ENCODE results near the gene IGSF21.

Gene IGSF21

GRCh38 chr1:18097206-18097605 lies 10.4 kb upstream of the IGSF21 start:
- no peak for DNase-seq

GRCh38 chr1:18099026-18099425 lies 8.6 kb upstream of the IGSF21 start:
- DNase-seq = no peak

- DNase-seq = no peak
Observed at GRCh38 chr1:18100060-18100459, 7.5 kb upstream of the IGSF21 start.

- peak in 1 of 2 donors; percentile 35 for DNase-seq
Observed at GRCh38 chr1:18100491-18101063, 7.0 kb upstream of the IGSF21 start.

DNA sequence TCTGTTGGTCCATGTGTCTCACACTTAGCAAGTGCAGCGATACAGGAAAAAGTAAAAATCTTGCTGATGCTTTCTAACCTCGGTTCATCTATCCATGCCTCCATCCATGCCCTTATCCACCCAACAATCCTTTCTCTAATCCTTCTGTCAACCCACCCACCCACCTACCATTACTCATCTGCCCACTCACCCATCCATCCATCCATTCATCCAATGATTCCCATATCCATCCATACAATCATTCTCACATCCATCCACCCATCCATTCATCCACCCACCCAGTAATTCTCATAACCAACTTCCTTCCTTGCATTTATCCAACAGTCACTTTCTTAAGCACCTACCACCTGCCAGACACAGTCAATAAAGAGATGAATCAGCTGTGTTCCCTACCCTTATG lies 6.1 kb upstream of the IGSF21 start:
- DNase-seq = no peak

DNA sequence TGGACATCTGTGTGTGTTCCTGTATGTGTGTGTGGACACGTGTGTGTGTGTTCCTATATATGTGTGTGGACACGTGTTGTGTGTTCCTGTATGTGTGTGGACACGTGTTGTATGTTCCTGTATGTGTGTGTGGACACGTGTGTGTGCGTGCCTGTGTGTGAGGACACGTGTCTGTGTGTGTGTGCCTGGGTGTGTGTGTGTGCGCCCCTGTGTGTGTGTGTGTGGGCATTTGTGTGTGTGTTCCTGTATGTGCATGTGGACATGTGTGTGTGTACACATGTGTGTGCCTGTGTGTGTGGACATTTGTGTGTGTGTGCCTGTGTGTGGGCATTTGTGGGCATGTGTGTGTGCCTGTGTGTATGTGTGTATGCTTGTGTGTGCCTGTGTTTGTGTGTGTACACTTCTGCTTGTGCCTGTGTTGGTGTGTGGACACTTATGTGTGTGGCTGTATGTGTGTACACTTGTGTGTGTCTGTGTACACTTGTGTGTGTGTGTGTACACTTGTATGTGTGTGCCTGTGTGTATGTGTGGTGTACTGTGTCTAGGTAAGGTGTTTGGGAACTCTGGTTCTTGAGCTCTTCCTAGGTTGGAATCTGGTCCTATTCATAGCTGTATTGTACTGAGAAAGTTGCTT lies 3.7 kb upstream of the IGSF21 start:
- DNase-seq = no peak

DNA sequence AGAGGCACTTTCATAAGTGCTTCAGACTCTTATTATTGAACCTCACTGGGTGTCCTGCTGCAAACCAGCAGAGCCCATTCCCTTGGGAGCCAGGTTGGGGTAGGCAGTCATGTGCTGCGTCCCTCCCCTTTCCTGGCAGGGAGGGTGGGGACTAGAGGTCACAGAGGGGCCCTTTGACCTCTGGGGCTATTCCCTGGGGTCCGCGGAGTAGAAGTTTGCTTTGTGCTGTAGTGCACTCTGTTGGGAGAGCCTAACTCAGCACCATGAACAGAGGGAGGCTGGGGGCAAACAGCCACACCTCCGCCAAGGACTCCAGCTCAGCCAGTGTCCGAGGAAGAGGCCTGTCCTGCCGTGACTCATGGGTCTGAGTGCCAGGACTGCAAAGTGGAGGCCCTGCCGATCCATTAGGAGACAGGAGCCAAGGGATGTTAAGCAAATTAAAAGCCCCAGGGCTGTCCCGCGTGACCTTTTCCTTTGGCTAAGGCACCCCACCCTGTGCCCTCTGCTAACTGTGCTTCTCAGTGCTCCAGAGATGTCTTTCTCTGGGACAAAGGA lies 3.0 kb upstream of the IGSF21 start:
- DNase-seq = no peak

- no peak for DNase-seq
Observed at GRCh38 chr1:18105196-18105595, 2.4 kb upstream of the IGSF21 start.

DNA sequence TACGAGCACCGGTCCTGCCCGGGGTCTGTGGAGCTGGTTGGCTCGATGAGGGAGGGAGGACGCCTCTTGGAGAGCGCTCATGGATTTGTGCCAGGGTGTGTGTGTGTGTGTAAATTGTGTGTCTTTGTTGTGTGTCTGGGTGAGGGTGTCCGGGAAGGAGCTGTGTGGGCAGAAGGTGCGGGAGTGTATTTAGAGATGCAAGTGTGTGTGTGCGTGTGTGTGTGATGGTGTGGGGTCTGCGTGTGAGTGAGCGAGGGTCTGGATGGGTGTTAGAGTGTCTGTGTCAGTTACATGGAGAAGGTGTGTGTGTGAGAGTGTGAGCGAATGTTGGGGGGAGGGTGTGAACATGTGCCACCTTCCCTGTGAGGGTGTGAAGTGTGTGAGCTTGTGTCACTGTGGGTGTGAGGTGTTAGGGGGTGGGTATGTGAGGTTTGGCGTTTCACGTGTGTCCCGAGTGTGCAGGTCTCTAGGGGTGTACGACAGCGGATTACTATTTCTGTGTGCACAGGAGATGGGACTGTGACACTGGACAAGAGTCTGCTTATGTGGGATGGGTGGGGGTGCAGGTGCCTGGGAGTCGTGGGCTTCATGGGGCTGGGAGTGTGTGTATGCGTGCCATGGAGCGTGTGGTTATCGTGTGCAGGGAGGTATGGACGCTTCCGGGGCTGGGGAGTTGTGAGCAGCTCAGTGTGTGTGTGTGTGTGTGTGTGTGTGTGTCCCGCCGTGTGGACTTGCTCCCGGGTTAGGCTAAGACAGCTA lies 880 bp downstream of the IGSF21 start:
- no peak for DNase-seq

GRCh38 chr1:18109058-18109755 lies 1.6 kb downstream of the IGSF21 start:
- peak in 1 of 2 donors; percentile 23 for DNase-seq

DNA sequence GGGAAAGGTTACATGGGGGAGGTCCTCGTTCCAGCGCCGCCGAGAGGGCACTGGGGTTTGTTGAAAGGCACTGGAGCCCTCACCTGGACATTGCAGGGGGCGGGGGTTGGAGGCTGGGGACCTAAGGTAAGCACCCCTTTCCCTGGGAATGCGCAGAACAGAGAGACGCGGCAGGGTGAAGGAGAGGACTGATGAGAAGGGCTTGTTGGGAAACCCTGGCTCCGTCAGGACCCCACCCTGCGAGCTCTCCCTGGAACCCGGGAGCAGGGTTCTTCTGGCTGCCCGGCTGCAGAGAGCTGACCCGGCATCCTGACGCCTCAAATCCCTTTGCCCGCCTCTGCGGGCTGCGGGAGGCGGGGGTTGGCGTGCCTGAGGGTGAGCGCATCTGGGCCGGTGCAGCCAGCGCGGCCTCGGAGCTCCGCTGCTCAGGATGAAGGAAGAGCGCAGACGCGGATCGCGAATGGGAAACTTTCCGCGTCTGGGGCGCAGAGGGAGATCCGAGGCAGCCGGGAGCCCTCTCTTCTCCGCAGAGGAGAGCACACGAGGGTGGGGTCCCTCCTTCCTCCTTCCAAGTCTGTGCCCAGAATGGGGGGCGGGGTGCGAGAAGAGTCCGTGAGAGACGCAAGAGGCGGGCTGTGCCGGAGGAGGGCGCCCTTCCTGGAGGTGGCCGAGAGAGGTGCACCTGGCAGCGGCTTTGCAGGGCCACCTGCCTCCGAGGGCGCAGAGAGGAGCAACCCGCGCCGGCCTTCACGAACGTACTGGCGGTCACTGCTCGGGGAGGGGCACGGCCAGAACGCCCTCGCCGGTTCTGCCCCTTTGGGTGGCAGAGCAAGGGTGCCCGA lies 2.4 kb downstream of the IGSF21 start:
- peak in 1 of 2 donors; percentile 38 for DNase-seq

DNA sequence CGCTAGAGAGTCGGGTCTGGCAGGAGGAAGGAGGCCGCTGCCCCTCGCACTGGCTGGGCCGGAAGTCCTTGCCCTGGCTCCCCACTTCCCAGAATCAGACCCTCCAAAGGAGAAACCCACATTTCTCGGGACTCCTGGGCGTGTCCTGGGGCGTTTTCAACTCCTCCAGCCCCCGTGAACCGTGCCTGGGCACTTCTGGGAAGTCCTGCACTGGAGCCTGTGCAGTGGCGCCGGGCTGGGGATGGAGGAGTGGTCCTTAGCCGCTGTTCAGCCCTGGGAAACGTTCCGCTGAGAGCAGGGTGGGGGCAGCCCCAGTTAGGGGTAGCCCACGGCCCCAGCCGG lies 3.0 kb downstream of the IGSF21 start:
- no peak for DNase-seq

GRCh38 chr1:18110968-18111367 lies 3.4 kb downstream of the IGSF21 start:
- DNase-seq = peak in 1 of 2 donors; percentile 28

DNA sequence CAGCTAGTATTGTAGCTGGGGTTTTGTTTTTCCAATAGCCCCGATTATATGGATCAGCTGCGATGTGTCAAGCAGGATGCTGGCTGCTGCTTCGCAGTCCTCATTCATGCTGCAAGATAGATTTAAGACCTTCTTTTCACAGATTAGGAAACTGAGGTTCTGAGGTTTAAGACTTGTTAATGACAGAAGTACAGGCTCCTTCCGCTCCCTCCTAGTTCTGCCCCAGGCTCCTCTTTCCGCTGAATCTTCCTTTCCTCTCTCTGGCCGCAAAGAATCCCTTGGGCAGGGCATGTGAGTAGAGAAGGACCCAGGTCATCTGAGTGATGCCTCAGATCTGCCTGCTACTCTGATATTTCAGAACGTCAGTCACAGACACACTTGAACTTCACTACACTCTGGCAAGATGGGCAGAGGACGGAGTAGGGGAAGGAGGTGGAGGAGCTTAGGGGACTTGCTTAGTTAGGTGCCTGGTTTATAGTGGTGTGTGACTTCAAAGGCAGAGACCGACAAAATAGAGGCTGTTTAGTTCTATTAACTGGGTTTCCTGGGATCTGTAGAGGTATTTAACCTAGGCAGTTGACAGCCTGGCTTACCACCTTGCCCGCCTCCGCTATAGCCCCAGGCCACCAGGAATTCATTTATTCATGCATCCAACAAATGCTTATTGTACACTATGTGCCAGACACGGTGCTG lies 4.2 kb downstream of the IGSF21 start:
- DNase-seq = no peak

DNA sequence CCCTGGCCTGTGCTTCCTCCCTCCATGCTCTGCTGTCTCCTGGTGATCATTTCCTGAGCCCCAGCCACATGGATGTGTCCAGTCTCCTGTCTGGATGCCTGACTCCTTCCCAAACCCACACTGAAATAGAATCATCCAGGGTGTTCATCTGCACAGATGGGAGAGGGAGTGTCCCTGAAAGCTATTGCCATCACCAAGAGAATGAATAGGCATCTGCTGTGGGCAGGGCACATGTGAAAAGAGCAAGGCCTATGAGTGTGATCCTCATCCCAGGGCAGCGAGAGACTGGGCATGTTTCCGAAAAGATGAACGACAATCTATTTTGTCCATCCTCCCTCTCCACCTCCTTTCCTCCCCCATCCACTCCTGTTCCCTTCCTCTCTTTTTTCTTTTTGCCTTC lies 5.0 kb downstream of the IGSF21 start:
- no peak for DNase-seq

DNA sequence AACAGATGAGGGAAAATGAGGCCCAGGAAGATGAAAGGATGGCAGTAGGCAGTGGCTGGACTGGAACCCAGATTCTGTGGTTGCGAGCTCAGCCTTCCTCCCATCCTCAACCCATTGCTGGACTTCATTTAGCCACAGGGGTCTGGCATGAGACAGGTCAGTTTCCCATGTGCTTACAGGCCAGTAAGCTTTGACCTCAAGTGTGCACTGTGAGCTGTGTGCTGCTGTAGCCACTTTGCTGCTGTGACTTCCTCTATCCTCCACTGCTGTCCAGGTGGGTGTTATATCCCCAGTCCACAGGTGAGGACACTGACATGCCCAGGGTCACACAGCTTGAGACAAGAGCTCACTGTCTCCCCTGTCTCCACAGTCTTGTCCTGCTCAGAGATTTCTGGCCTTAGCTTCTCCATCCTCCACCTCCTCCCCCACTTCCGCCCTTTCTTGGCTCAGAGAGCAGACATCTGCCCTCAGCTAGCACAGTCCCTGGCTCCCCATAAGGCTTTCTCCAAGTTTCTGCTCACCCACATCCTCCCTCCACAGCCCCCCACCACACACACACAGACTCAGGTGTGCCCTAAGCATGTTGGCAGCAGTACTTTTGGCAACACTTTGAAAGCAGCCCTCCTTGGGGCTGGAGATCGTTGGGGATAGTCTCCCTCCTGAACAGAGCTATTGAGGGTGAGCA lies 7.3 kb downstream of the IGSF21 start:
- DNase-seq = no peak

DNA sequence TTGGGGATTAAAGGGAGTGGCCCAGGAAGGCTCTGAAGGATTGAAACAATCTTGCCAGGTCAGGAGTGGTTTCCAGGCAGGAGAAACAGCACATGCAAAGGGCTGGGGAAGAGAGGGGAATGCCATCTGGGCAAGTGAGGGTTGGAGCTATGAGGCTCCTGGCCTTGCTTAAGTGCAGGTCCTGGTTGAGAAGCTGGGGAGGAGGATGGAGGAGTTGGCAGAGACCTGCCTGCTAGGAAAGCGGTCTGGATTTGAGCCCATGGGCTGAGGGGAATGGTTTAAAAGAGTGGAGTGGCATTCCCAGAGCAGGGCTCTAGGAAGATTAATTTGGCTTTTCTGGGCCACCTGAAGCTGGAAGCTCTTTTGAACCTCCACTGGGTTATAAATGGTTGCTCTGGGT lies 9.2 kb downstream of the IGSF21 start:
- no peak for DNase-seq

- DNase-seq = peak in 1 of 2 donors; percentile 73
Observed at GRCh38 chr1:18118078-18118477, 10.5 kb downstream of the IGSF21 start.

DNA sequence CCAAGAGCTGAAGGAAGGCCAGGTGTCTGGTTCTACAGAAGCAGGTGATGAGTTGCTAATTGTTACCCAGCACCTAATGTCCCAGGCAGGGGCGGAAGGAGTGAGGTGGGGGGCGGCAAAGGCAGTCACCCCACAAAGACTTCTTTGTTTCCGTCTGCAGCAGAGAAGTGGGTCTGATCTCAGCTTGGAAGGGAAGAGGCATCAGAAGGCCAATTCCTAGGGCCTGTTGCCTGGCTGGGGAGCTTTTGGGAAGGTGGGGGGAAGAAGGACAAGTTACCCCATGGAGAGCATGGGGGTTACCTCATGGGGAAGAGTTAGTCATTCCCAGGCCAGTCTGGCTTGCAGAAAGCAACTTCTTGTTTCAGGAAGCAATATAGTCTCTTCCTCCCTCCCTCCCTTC lies 10.9 kb downstream of the IGSF21 start:
- DNase-seq = peak in 1 of 2 donors; percentile 73

DNA sequence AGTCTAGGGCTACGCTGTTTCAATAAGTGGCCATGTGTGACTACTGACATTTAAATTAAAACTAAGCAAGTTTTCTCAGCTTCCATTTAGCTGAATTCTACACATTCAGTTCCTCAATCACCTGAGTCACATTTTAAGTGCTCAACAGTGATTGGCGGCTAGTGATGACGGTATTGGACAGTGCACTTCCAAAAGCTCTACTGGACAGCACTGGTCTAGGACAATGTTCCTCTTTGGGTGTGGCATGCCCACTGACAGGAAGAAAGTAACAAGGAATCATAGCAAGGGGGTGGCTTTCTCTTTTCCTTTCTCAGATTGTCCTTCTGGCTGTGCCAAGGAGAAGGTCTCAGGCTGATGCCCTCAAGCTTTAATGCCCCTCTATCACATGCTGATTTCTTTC lies 11.7 kb downstream of the IGSF21 start:
- no peak for DNase-seq

DNA sequence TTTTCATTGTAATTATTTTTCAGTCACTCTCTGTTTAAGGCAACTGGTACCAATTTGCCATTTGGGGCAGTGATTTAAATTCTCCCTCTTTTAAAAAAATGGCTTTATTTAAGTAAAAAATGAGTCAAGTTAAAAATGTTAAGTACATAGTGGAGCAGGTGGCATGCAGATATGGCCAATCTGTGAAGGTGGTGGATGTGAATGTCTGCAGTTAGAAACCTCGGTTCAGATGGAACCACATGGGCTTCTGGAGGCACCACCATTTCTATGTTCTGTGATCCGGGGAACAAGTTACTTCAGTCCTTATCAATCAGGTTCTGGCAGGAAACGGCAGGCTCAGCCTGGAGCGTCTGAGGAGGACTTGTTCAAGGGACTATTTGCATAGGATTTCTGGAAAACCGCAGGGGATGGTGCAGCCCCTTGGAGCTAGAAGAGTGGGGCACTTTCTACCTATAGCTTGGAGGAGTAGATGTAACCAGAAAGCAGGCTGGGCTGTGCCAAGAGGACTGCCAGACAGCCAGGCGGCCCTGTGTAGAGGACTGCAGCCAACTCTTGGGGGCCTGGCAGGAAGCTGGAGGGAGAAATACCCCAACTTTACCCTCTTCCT lies 12.3 kb downstream of the IGSF21 start:
- DNase-seq = no peak

All from hippocampal formation (tissue), 2 donors.